KBM-7 (cell line): ENCODE measurements around the gene SIGLEC5.
A peak's percentile ranks its signal among the peaks of the same experiment; 100 is the strongest.
"Not testable (repeated sequence)": the region's sequence is repeated elsewhere in the genome, so short reads cannot be mapped to it uniquely, and the experiment has no call there.

Experiments used
- DNase-seq: peaks from one replicate; pipeline ENCODE4 v3.0.0-alpha.2; 2015
- in situ Hi-C: fragments of 300-500 bp; cut with MboI; formaldehyde crosslinking; loops from 2 replicates; pipeline ENCODE4 v1.14.3; 2020; ENCODE audit warnings: low sequenced_read_pairs, low pct_unique_long_range_greater_than_20kb, mixed read lengths

The SIGLEC5 gene

DNA sequence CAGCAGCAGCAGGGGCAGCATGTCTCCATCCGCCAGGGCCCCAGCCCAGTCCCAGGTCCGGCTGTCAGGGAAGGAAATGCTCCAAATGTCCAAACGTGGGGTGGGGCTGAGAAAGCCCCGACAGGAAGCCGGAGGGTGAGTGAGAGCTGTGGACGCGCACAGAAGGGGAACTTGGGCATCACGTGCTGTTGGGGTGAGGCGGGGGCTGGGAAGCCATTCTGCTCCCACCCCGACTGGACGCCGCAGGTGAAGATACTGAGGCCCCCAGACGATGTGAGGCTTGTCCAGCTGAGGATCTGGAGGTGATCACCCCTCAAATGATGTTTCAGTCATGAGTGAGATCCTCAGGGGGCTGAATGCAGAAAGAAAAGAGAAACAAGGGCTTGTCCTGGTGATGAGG is at the start of gene SIGLEC5:
SIGLEC5 (minus strand) TSS at position 87 of the 400 bp plus-strand sequence; CDS start at position 21, 66 bp downstream.
- not testable (repeated sequence) for DNase-seq

GRCh38 chr19:51676566-51677083 is 46.4 kb upstream of the SIGLEC5 start:
- peak; percentile 74 for DNase-seq
- in situ Hi-C loops, result no loop called here

More for the DNA sequence above, at the start of gene SIGLEC5:
- in situ Hi-C loops, result not testable (repeated sequence)

DNA sequence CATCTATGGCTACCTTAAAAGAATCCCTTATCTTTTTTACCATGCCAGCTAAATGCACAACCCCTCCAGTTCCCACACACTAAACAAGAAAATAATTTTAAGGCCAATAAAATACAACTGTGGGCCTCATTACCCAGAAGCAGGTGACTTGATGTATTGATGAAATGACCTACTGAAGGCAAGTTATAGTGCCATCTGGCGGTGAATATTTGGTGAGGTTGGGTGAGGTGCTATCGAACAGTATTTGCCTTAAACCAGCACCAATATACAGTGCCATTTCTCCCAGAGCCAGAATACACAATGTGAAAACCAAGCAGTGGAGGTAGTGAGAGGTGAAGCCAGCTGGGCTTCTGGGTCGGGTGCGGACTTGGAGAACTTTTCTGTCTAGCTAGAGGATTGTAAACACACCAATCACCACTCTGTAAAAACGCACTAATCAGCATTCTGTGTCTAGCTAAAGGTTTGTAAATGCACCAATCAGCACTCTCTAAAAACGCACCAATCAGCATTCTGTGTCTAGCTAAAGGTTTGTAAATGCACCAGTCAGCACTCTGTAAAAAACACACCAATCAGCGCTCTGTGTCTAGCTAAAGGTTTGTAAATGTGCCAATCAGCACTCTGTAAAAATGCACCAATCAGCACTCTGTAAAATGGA is 45.8 kb upstream of the SIGLEC5 start:
- DNase-seq, result peak; percentile 27

GRCh38 chr19:51668216-51668615 is 38.0 kb upstream of the SIGLEC5 start:
- no peak for DNase-seq
- in situ Hi-C loops, result no loop called here

More for the DNA sequence above, 45.8 kb upstream of the SIGLEC5 start:
- in situ Hi-C loops, result not testable (repeated sequence)

GRCh38 chr19:51664997-51665396 is 34.8 kb upstream of the SIGLEC5 start:
- in situ Hi-C loops, result no loop called here
- no peak for DNase-seq

- no peak for DNase-seq
- in situ Hi-C loops, result no loop called here
Measured at GRCh38 chr19:51664131-51664530, 33.9 kb upstream of the SIGLEC5 start.

DNA sequence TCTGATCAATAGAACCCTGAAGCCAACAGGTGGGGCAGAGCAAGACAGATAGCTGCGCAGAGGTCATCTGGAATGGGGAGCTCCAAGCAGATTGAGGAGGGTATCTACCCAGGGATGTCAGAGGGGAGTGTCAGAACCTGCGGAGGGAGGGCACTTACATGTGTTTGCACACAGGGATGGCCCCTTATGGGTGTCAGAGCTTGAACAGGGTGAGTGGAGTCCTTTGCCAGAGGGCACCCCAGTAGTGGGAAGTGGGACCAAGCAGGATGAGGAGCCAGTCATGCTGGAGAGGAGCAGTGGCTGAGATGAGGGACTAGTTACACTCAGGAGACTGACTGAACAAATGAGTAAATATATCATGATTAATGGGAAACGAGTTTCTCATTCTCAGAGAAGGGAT is 33.4 kb upstream of the SIGLEC5 start:
- in situ Hi-C loops, result no loop called here
- DNase-seq, result no peak

GRCh38 chr19:51660975-51661600 is 30.9 kb upstream of the SIGLEC5 start:
- peak; percentile 84 for DNase-seq
- in situ Hi-C loops, result no loop called here

DNA sequence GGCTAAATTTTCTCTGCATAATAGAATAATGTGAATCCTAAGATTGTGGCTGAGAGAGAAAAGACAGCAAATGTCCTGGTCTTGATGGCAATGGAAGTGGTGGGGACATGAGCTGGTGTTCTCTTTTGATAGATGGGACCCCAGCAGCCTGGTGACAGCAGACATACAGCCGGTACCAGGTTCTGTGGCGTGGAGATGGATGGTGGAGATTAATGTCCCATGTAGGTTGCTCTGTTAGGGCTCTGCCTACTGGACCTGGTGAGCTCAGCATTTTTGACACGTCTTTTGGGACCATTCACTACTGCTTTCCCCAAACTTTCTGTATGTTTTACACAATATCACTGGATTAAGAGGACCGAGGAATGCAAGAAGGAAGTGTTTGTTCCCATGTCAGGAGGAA is 24.6 kb upstream of the SIGLEC5 start:
- in situ Hi-C loops, result no loop called here
- DNase-seq, result no peak

- DNase-seq, result no peak
- in situ Hi-C loops, result no loop called here
Measured at GRCh38 chr19:51653162-51653561, 23.0 kb upstream of the SIGLEC5 start.

GRCh38 chr19:51652266-51652665 is 22.1 kb upstream of the SIGLEC5 start:
- DNase-seq, result no peak
- in situ Hi-C loops, result no loop called here

DNA sequence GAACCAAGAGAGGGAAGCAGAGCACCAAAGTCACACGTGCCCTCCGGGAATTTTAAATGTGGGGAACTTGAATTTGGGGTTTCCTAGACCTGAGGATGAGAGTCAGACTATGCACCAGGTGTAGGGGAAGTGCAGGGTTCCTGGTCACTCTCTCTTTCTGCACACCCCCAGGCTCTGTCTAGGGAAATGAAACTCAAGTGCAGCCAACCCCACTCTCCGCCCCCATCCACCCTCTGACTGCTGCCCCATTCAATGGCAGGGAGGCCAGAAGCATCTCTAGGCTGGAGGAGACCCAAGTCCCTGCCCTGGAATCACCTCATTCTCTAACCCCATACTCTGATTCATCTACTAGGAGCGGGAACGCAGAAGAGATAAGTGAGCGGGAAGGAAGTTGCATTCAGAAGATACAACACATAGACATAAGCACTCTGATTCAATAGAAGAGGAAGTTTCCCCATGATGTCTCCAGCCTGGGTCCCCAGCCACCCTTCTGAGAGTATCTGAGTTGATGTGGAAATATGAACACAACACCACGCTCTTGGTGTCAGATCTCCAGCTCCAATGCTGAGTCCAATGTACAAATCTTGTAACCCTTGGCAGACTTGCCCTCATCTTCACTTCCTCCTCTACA is 21.1 kb upstream of the SIGLEC5 start:
- in situ Hi-C loops, result no loop called here
- DNase-seq, result peak; percentile 49

DNA sequence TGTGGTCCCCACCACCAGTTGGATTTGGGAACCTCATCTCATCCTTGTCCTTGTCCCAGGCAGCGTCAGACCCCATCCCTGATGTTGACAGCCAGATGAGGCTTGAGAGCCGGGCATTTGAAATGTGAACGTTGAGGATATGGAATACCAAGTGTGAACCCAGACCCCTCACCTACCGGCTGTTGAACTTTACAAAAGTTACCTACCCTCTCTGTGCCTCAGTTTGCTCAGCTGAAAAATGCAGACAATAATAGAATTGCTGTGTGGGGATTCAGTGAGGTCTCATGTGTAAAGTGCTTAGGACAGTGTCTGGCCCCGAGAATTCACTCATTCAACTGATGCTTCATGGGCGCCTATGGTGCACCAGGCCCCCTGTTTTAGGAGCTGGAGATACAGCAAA is 17.1 kb upstream of the SIGLEC5 start:
- DNase-seq, result no peak
- in situ Hi-C loops, result no loop called here

- peak; percentile 91 for DNase-seq
- in situ Hi-C loops, result not testable (repeated sequence)
Measured at GRCh38 chr19:51646730-51647129, 16.5 kb upstream of the SIGLEC5 start, which contains the start of gene SIGLEC14. SIGLEC14 (minus strand) TSS chr19:51646825; CDS start chr19:51646759, 66 bp downstream.

DNA sequence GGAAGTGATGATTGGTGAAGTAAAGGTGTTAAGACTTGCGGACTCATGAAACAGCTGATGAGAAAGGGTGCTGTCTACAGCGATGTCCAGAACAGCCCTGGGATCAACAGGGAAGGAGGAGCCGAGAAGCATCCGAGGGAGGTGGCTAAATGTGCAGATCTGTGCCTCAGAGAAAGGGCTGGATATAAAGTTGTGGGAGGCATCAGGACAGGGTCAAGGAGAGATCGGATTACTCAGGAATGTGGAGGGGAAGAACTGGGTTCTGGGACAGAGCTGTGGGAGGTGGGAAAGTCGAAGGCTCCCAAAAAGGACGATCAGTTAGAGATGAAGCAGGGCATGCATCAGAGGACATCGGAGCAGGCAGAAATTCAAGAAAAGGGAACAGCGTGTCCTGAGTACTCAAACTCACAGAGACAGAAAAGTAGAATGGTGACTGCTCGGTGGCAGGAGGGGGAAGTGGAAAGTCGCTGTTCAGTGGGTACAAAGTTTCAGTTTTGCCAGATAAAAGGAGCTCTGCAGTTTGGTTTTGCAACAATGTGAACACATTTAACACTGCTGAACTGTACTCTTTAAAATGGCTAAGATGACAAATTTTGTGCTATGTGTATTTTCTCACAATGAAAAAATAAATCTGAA is 14.6 kb upstream of the SIGLEC5 start:
- in situ Hi-C loops, result no loop called here
- DNase-seq, result no peak

- in situ Hi-C loops, result no loop called here
- DNase-seq, result no peak
Measured at GRCh38 chr19:51641648-51642047, 11.4 kb upstream of the SIGLEC5 start.

- in situ Hi-C loops, result no loop called here
- no peak for DNase-seq
Measured at GRCh38 chr19:51640386-51640785, 10.2 kb upstream of the SIGLEC5 start.

- DNase-seq, result no peak
- in situ Hi-C loops, result no loop called here
Measured at GRCh38 chr19:51639916-51640315, 9.7 kb upstream of the SIGLEC5 start.

DNA sequence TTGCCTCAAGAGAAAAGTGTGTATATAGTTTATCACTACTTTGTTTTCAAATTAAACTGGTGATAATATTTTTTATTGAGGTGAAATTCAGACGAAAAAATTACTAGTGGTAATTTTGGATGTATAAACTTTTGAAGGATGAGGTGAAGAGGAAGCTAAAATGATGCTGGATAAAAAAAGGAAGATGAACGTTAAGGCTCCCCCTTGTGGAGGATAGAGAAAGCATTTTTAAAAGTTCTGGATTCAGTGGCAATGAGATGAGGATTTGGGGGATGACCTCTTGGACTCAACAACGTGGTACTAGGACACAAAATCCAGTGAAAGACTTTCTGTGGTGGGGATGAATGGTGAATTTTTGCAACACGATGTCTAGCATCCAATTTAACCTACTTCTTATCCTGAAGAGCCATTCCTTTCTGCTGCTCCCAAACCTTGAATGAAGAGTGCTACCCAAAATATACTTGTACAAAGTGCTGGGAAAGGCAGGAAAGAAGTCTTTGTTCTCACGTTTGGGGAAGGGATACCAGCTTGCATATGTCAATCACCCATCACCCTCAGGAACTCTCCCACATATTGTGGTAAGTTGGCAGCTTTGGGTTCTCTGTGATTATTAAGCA is 7.3 kb upstream of the SIGLEC5 start:
- DNase-seq, result no peak
- in situ Hi-C loops, result no loop called here
